Panc1 (cell line): ENCODE data around the gene FBRS.

Experiments used
- POLR2AphosphoS5 ChIP-seq: IDR thresholded peaks from 2 replicates; pipeline ENCODE4 v1.6.1; 2012; ENCODE audit warnings: mild to moderate bottlenecking, low read depth, low read length, moderate library complexity
- SIN3A ChIP-seq: IDR thresholded peaks from 2 replicates; pipeline ENCODE4 v1.6.1; 2012; ENCODE audit warnings: low read depth, mild to moderate bottlenecking, low read length, moderate library complexity, borderline replicate concordance; ENCODE audit not compliant: insufficient read depth
- TF ChIP-seq, protein P1 (sequence below): fragments of 450-650 bp; IDR thresholded peaks from 2 replicates; pipeline ENCODE4 v1.5.1; 2017; ENCODE audit warnings: mild to moderate bottlenecking
- TF ChIP-seq, protein P2 (sequence below), 2 experiments: IDR thresholded peaks; 2 replicates each; pipeline ENCODE4 v1.6.1; 2011 to 2012; ENCODE audit warnings: low read depth in 2 of 2, control low read depth in 1 of 2, low read length in 1 of 2, mild to moderate bottlenecking in 1 of 2, moderate library complexity in 1 of 2; ENCODE audit not compliant: insufficient read depth in 1 of 2

DNA sequence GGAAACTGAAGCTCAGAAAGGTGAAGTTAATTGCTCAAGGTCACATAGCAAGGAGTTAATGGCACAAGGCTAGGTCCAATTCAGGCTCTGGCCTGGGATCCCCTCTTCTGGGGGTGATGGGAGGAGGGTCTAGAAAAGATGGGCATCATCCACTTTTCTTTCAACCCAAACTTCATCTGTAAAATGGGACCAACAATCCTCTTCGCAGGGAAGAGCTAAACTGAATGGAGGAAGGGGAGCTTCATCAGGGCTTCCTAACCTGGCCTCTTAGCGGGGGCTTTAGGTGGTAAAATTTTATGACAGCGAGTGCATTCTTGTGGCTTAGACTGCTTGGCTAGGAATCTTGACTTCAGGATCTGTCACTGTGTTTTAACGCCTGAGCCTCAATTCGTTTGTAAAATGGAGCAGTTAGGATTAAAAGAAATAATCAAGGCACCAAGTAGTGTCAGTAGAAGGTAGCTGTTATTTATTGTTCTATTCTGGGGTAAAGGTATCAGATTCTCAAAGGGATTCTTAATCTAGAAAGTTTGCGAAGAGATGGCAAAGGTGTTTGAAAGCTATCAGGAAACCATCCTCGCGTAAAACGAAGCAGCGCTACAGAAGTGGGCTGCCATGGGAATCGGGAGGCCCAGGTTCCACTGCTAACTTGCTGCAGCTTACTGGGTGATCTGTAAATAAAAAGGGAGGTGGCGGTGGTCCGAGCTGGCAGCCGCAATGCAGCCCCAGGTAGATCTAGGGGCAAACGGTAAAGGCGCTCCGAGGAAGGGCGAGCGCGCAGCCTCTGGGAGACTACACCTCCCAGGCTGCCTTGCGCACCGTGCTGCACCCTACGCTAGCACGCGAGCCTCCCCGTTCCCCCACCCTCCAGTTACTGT is 39.3 kb downstream of the FBRS start:
- TF ChIP-seq, protein P1, sequence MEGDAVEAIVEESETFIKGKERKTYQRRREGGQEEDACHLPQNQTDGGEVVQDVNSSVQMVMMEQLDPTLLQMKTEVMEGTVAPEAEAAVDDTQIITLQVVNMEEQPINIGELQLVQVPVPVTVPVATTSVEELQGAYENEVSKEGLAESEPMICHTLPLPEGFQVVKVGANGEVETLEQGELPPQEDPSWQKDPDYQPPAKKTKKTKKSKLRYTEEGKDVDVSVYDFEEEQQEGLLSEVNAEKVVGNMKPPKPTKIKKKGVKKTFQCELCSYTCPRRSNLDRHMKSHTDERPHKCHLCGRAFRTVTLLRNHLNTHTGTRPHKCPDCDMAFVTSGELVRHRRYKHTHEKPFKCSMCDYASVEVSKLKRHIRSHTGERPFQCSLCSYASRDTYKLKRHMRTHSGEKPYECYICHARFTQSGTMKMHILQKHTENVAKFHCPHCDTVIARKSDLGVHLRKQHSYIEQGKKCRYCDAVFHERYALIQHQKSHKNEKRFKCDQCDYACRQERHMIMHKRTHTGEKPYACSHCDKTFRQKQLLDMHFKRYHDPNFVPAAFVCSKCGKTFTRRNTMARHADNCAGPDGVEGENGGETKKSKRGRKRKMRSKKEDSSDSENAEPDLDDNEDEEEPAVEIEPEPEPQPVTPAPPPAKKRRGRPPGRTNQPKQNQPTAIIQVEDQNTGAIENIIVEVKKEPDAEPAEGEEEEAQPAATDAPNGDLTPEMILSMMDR = no peak
- TF ChIP-seq, protein P2, sequence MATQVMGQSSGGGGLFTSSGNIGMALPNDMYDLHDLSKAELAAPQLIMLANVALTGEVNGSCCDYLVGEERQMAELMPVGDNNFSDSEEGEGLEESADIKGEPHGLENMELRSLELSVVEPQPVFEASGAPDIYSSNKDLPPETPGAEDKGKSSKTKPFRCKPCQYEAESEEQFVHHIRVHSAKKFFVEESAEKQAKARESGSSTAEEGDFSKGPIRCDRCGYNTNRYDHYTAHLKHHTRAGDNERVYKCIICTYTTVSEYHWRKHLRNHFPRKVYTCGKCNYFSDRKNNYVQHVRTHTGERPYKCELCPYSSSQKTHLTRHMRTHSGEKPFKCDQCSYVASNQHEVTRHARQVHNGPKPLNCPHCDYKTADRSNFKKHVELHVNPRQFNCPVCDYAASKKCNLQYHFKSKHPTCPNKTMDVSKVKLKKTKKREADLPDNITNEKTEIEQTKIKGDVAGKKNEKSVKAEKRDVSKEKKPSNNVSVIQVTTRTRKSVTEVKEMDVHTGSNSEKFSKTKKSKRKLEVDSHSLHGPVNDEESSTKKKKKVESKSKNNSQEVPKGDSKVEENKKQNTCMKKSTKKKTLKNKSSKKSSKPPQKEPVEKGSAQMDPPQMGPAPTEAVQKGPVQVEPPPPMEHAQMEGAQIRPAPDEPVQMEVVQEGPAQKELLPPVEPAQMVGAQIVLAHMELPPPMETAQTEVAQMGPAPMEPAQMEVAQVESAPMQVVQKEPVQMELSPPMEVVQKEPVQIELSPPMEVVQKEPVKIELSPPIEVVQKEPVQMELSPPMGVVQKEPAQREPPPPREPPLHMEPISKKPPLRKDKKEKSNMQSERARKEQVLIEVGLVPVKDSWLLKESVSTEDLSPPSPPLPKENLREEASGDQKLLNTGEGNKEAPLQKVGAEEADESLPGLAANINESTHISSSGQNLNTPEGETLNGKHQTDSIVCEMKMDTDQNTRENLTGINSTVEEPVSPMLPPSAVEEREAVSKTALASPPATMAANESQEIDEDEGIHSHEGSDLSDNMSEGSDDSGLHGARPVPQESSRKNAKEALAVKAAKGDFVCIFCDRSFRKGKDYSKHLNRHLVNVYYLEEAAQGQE (IDR thresholded peaks at IDR 0.05; ENCODE audit: insufficient read depth in 1 of 2, low read depth in 2 of 2, low read length in 1 of 2) = no peak
- TF ChIP-seq POLR2AphosphoS5 = no peak
- TF ChIP-seq SIN3A = no peak
